Measurements from ENCODE around the gene NCKAP5.

The NCKAP5 gene

GRCh38 chr2:133444465-133444864, 123.8 kb downstream of the NCKAP5 start:
- Histone ChIP-seq H3K4me3 (ENCODE audit: low read depth in 1 of 2, low read length in 2 of 2) (no peak overlapping the region), H3K9ac (ENCODE audit: low read depth, low read length) (no peak overlapping the region), H4K20me1 (ENCODE audit: insufficient read depth, low read length) (no peaks in the 10 kb centered on the region), H3K9me3 (ENCODE audit: insufficient read depth, low read length, severe bottlenecking) (no peaks in the 10 kb centered on the region), H3K27me3 (ENCODE audit: insufficient read depth, low read length, poor library complexity) (peaks cover 6% of the 10 kb centered on the region), H3K4me1 (ENCODE audit: insufficient read depth, low read length) (no peaks in the 10 kb centered on the region), H3K36me3 (ENCODE audit: insufficient read depth, low read length) (no peaks in the 10 kb centered on the region), H3K27ac (ENCODE audit: low read length) (no peak overlapping the region), H3K79me2 (ENCODE audit: insufficient read depth, low read length) (no peaks in the 10 kb centered on the region), H2AFZ (ENCODE audit: low read depth, low read length) (no peak overlapping the region), H3K4me2 (ENCODE audit: insufficient read depth, low read length) (no peak overlapping the region)
- DNase-seq (no peak), ATAC-seq (ENCODE audit: insufficient read depth, low read depth) (no peak)
- TF ChIP-seq EZH2 (IDR thresholded peaks at IDR 0.05; ENCODE audit: borderline replicate concordance, low read depth, low read length, severe bottlenecking) (no peak), CTCF (IDR thresholded peaks at IDR 0.05; ENCODE audit: borderline replicate concordance, extremely low read depth, low read length, poor library complexity, severe bottlenecking) (no peak)

GRCh38 chr2:133442393-133442792, 125.9 kb downstream of the NCKAP5 start:
- H3K4me3 ChIP-seq (ENCODE audit: low read depth in 1 of 2, low read length in 2 of 2), result no peak overlapping the region
- peaks cover 13% of the 10 kb centered on the region for H3K27me3 ChIP-seq (ENCODE audit: insufficient read depth, low read length, poor library complexity)
- ATAC-seq (ENCODE audit: insufficient read depth, low read depth) (no peak), DNase-seq (no peak)
- no peak overlapping the region for H3K4me2 ChIP-seq (ENCODE audit: insufficient read depth, low read length)
- H4K20me1 ChIP-seq (ENCODE audit: insufficient read depth, low read length), result no peaks in the 10 kb centered on the region
- no peaks in the 10 kb centered on the region for H3K9me3 ChIP-seq (ENCODE audit: insufficient read depth, low read length, severe bottlenecking)
- H3K79me2 ChIP-seq (ENCODE audit: insufficient read depth, low read length), result no peaks in the 10 kb centered on the region
- H3K36me3 ChIP-seq (ENCODE audit: insufficient read depth, low read length), result no peaks in the 10 kb centered on the region
- no peak overlapping the region for H3K9ac ChIP-seq (ENCODE audit: low read depth, low read length)
- TF ChIP-seq EZH2 (IDR thresholded peaks at IDR 0.05; ENCODE audit: borderline replicate concordance, low read depth, low read length, severe bottlenecking) (no peak), CTCF (IDR thresholded peaks at IDR 0.05; ENCODE audit: borderline replicate concordance, extremely low read depth, low read length, poor library complexity, severe bottlenecking) (no peak)
- H2AFZ ChIP-seq (ENCODE audit: low read depth, low read length), result no peak overlapping the region
- no peak overlapping the region for H3K27ac ChIP-seq (ENCODE audit: low read length)
- no peaks in the 10 kb centered on the region for H3K4me1 ChIP-seq (ENCODE audit: insufficient read depth, low read length)

- H3K79me2 ChIP-seq (ENCODE audit: insufficient read depth, low read length), result no peaks in the 10 kb centered on the region
- no peaks in the 10 kb centered on the region for H4K20me1 ChIP-seq (ENCODE audit: insufficient read depth, low read length)
- peaks cover 11% of the 10 kb centered on the region for H3K27me3 ChIP-seq (ENCODE audit: insufficient read depth, low read length, poor library complexity)
- H3K4me2 ChIP-seq (ENCODE audit: insufficient read depth, low read length), result no peak overlapping the region
- no peak overlapping the region for H3K4me3 ChIP-seq (ENCODE audit: low read depth in 1 of 2, low read length in 2 of 2)
- no peaks in the 10 kb centered on the region for H3K9me3 ChIP-seq (ENCODE audit: insufficient read depth, low read length, severe bottlenecking)
- H3K27ac ChIP-seq (ENCODE audit: low read length), result no peak overlapping the region
- no peak overlapping the region for H3K9ac ChIP-seq (ENCODE audit: low read depth, low read length)
- no peaks in the 10 kb centered on the region for H3K36me3 ChIP-seq (ENCODE audit: insufficient read depth, low read length)
- ATAC-seq (ENCODE audit: insufficient read depth, low read depth) (no peak), DNase-seq (no peak)
- TF ChIP-seq EZH2 (IDR thresholded peaks at IDR 0.05; ENCODE audit: borderline replicate concordance, low read depth, low read length, severe bottlenecking), result no peak
- TF ChIP-seq CTCF (IDR thresholded peaks at IDR 0.05; ENCODE audit: borderline replicate concordance, extremely low read depth, low read length, poor library complexity, severe bottlenecking), result no peak
- no peaks in the 10 kb centered on the region for H3K4me1 ChIP-seq (ENCODE audit: insufficient read depth, low read length)
- no peak overlapping the region for H2AFZ ChIP-seq (ENCODE audit: low read depth, low read length)
Measured at GRCh38 chr2:133439565-133439920, 128.7 kb downstream of the NCKAP5 start.

Measured in DND-41 (cell line).